Astrocyte (in vitro differentiated cells and primary cell): ENCODE measurements around the gene PIH1D2. TPM values are rescaled to one million over a fixed set of nuclear protein-coding genes. Genes with fewer than 3 reads are reported as not detected.

Experiments used
- DNase-seq: peaks from one replicate; pipeline ENCODE4 v3.0.0-alpha.2; 2010; ENCODE audit warnings: low read depth
- FAIRE-seq: peaks from 2 replicates; lab custom pipeline; 2011; peaks lifted over from hg19 to GRCh38; lab: Jason Lieb, UNC
- H2AFZ ChIP-seq: 2 replicates; pipeline ENCODE4 v1.6.0; 2012; ENCODE audit warnings: low read depth, low read length, inconsistent platforms
- H3K27ac ChIP-seq: 2 replicates; pipeline ENCODE4 v1.5.1; 2011; ENCODE audit warnings: low read depth, low read length, inconsistent platforms
- H3K27me3 ChIP-seq: 2 replicates; pipeline ENCODE4 v1.6.0; 2011; ENCODE audit warnings: low read length, inconsistent platforms; ENCODE audit not compliant: insufficient read depth
- H3K36me3 ChIP-seq: 2 replicates; pipeline ENCODE4 v1.5.1; 2011; ENCODE audit warnings: low read length, inconsistent platforms; ENCODE audit not compliant: insufficient read depth
- H3K4me1 ChIP-seq: 2 replicates; pipeline ENCODE4 v1.5.1; 2011; ENCODE audit warnings: low read length, inconsistent platforms; ENCODE audit not compliant: insufficient read depth
- H3K4me2 ChIP-seq: 2 replicates; pipeline ENCODE4 v1.6.0; 2012; ENCODE audit warnings: low read length, inconsistent platforms
- H3K4me3 ChIP-seq: 2 replicates; pipeline ENCODE4 v1.5.1; 2011; ENCODE audit warnings: low read depth, mild to moderate bottlenecking, low read length, inconsistent platforms; ENCODE audit not compliant: insufficient read depth
- H3K79me2 ChIP-seq: 2 replicates; pipeline ENCODE4 v1.6.0; 2012; ENCODE audit warnings: mild to moderate bottlenecking, low read length, inconsistent platforms; ENCODE audit not compliant: insufficient read depth
- H3K9ac ChIP-seq: 2 replicates; pipeline ENCODE4 v1.6.0; 2012; ENCODE audit warnings: mild to moderate bottlenecking, low read length, inconsistent platforms
- H3K9me3 ChIP-seq: 2 replicates; pipeline ENCODE4 v1.5.1; 2012; ENCODE audit warnings: low read depth, mild to moderate bottlenecking, low read length, inconsistent platforms; ENCODE audit not compliant: insufficient read depth
- H4K20me1 ChIP-seq: 2 replicates; pipeline ENCODE4 v1.6.0; 2012; ENCODE audit warnings: low read length, inconsistent platforms; ENCODE audit not compliant: insufficient read depth
- H3K27ac Mint-ChIP-seq: one replicate; pipeline ENCODE4 v1.8.0; 2021; ENCODE audit warnings: mild to moderate bottlenecking, mixed read lengths; ENCODE audit not compliant: unreplicated experiment
- H3K27me3 Mint-ChIP-seq: one replicate; pipeline ENCODE4 v1.8.0; 2021; ENCODE audit warnings: low read depth, mixed read lengths; ENCODE audit not compliant: unreplicated experiment
- H3K36me3 Mint-ChIP-seq: one replicate; pipeline ENCODE4 v1.8.0; 2021; ENCODE audit warnings: low read depth, mixed read lengths; ENCODE audit not compliant: unreplicated experiment
- H3K4me1 Mint-ChIP-seq: one replicate; pipeline ENCODE4 v1.8.0; 2021; ENCODE audit warnings: low read depth, mixed read lengths; ENCODE audit not compliant: unreplicated experiment
- H3K4me3 Mint-ChIP-seq: one replicate; pipeline ENCODE4 v1.8.0; 2021; ENCODE audit warnings: mild to moderate bottlenecking, moderate library complexity, mixed read lengths; ENCODE audit not compliant: unreplicated experiment
- H3K9me3 Mint-ChIP-seq: one replicate; pipeline ENCODE4 v1.8.0; 2021; ENCODE audit warnings: mild to moderate bottlenecking, mixed read lengths; ENCODE audit not compliant: unreplicated experiment
- EZH2 ChIP-seq: IDR thresholded peaks from 2 replicates; pipeline ENCODE4 v1.6.1; 2012; ENCODE audit warnings: mild to moderate bottlenecking, low read length, inconsistent platforms; ENCODE audit not compliant: insufficient read depth
- total RNA-seq: library from RNA; stranded (reverse); gene quantifications from 2 replicates; pipeline ENCODE4 v1.2.1, GENCODE V29; 2021
- TF ChIP-seq, protein P1 (sequence below): IDR thresholded peaks from 2 replicates; pipeline ENCODE4 v1.5.1; 2011; ENCODE audit warnings: low read depth, mild to moderate bottlenecking, inconsistent platforms, low read length, moderate library complexity; ENCODE audit not compliant: insufficient read depth

The PIH1D2 gene
- total RNA-seq, 1 donor from 2014 or later: 1.0 TPM

DNA sequence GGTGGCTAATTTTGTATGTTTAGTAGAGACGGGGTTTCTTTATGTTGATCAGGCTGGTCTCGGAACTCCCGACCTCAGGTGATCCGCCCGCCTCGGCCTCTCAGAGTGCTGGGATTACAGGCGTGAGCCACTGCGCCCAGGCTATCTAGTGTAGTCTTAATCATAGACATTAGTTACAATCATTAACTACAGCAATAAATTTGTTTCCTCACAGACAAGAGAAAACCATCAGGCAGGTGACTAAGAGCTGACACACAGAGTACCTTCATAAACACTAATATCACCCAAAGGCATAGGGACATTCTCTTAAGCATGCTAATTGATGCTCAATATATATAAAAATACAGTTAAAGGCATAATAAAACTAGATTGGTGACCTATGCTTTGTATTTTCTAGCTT, 32.3 kb upstream of the PIH1D2 start:
- Histone ChIP-seq H3K27ac (no peak overlapping the region), H3K36me3 (no peaks in the 10 kb centered on the region), H4K20me1 (no peaks in the 10 kb centered on the region), H3K4me1 (no peaks in the 10 kb centered on the region), H3K9ac (no peak overlapping the region), H3K27me3 (no peaks in the 10 kb centered on the region), H2AFZ (no peak overlapping the region), H3K4me3 (no peak overlapping the region), H3K9me3 (no peaks in the 10 kb centered on the region), H3K79me2 (no peaks in the 10 kb centered on the region), H3K4me2 (no peak overlapping the region)
- FAIRE-seq (no peak), DNase-seq (no peak)
- H3K4me3 Mint-ChIP-seq: no peak overlapping the region
- no peaks in the 10 kb centered on the region for H3K4me1 Mint-ChIP-seq
- peaks cover 5% of the 10 kb centered on the region for H3K9me3 Mint-ChIP-seq
- H3K27ac Mint-ChIP-seq: no peak overlapping the region
- no peaks in the 10 kb centered on the region for H3K36me3 Mint-ChIP-seq
- no peaks in the 10 kb centered on the region for H3K27me3 Mint-ChIP-seq
- TF ChIP-seq, protein P1, sequence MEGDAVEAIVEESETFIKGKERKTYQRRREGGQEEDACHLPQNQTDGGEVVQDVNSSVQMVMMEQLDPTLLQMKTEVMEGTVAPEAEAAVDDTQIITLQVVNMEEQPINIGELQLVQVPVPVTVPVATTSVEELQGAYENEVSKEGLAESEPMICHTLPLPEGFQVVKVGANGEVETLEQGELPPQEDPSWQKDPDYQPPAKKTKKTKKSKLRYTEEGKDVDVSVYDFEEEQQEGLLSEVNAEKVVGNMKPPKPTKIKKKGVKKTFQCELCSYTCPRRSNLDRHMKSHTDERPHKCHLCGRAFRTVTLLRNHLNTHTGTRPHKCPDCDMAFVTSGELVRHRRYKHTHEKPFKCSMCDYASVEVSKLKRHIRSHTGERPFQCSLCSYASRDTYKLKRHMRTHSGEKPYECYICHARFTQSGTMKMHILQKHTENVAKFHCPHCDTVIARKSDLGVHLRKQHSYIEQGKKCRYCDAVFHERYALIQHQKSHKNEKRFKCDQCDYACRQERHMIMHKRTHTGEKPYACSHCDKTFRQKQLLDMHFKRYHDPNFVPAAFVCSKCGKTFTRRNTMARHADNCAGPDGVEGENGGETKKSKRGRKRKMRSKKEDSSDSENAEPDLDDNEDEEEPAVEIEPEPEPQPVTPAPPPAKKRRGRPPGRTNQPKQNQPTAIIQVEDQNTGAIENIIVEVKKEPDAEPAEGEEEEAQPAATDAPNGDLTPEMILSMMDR: no peak
- TF ChIP-seq EZH2: no peak

DNA sequence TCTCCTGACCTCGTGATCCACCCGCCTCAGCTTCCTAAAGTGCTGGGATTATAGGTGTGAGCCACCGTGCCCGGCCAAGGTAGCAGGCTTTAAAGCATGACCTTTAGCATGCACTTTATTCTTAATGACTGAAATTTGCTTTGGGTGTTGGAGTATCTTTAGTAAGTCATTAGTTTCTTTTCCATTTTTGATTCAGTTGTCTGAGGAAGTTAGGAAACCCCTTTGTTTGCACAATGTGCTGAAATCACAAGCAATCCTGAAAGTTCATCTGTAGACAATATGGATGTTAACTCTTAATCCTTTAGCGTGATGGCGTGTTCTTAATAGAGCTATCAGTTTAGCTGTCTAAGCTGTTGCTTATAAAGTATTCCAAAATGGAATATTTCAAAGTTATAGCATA, 29.6 kb upstream of the PIH1D2 start:
- H3K36me3 ChIP-seq: no peaks in the 10 kb centered on the region
- DNase-seq (no peak), FAIRE-seq (no peak)
- H3K9ac ChIP-seq: no peak overlapping the region
- no peak overlapping the region for H2AFZ ChIP-seq
- no peaks in the 10 kb centered on the region for H3K79me2 ChIP-seq
- H3K4me2 ChIP-seq: no peak overlapping the region
- no peaks in the 10 kb centered on the region for H3K9me3 ChIP-seq
- no peaks in the 10 kb centered on the region for H3K36me3 Mint-ChIP-seq
- H3K9me3 Mint-ChIP-seq: no peaks in the 10 kb centered on the region
- H3K27ac Mint-ChIP-seq: no peak overlapping the region
- H3K4me1 Mint-ChIP-seq: no peaks in the 10 kb centered on the region
- H3K27me3 ChIP-seq: no peaks in the 10 kb centered on the region
- no peaks in the 10 kb centered on the region for H3K4me1 ChIP-seq
- no peak overlapping the region for H3K4me3 Mint-ChIP-seq
- no peak overlapping the region for H3K4me3 ChIP-seq
- TF ChIP-seq EZH2: no peak
- TF ChIP-seq, protein P1: no peak
- H3K27me3 Mint-ChIP-seq: no peaks in the 10 kb centered on the region
- no peak overlapping the region for H3K27ac ChIP-seq
- no peaks in the 10 kb centered on the region for H4K20me1 ChIP-seq

DNA sequence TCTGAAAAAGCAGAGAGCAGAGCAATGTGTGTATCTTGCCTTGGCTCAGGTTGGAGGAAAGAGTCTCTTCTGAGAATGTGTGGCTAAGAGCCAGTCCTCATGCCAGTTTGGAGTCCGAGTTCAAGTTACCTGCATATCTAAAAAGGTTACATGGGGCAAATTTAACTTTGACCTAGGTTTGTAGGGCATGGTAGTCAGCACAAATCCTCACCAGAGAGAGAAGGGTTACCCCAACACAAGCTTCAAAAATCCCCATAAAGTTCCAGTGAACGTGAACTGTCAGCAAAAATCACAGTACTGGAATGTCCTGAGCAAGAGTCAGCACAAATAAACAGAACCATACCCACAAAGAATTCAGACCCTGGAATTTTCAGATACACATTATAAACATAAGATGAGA, 26.6 kb upstream of the PIH1D2 start:
- Mint-ChIP-seq H3K27ac (no peak overlapping the region), H3K36me3 (peaks cover 2% of the 10 kb centered on the region), H3K4me1 (no peaks in the 10 kb centered on the region), H3K9me3 (no peaks in the 10 kb centered on the region), H3K27me3 (no peaks in the 10 kb centered on the region), H3K4me3 (no peak overlapping the region)
- H3K9me3 ChIP-seq: no peaks in the 10 kb centered on the region
- H3K27ac ChIP-seq: no peak overlapping the region
- H4K20me1 ChIP-seq: no peaks in the 10 kb centered on the region
- no peaks in the 10 kb centered on the region for H3K27me3 ChIP-seq
- no peaks in the 10 kb centered on the region for H3K4me1 ChIP-seq
- no peak overlapping the region for H3K4me3 ChIP-seq
- no peaks in the 10 kb centered on the region for H3K36me3 ChIP-seq
- DNase-seq: peak; percentile 29
- TF ChIP-seq, protein P1: no peak
- TF ChIP-seq EZH2: no peak
- peak overlapping the region; percentile 30 for H3K4me2 ChIP-seq
- FAIRE-seq: no peak
- no peaks in the 10 kb centered on the region for H3K79me2 ChIP-seq
- H3K9ac ChIP-seq: peak overlapping the region; percentile 47
- H2AFZ ChIP-seq: no peak overlapping the region
